GM12878 (cell line): ENCODE measurements around the gene MAZ. TPM values are rescaled to one million over a fixed set of nuclear protein-coding genes. Genes with fewer than 3 reads are reported as not detected.

ENCODE experiments used
- ATAC-seq: fragments of 200-7000 bp; cut with Tn5 transposase; 3 replicates; pipeline ENCODE4 v1.9.1; 2020; ENCODE audit warnings: mild to moderate bottlenecking, moderate library complexity
- BruUV-seq: library from RNA; stranded (reverse); fragments of 400-500 nt; replicated peaks from 2 replicates; lab custom pipeline; 2021; lab: Mats Ljungman, UMichigan
- CTCF ChIA-PET: fragments of 300-600 bp; sonication (Branson Sonifier 250); formaldehyde crosslinking; extraction: SDS; loops from one replicate; lab custom pipeline; 2021; ENCODE audit warnings: inconsistent platforms; lab: Yijun Ruan, JAX
- POLR2A ChIA-PET: fragments of 350-600 bp; formaldehyde crosslinking; extraction: SDS; loops from one replicate; lab custom pipeline; 2021; ENCODE audit warnings: inconsistent platforms; lab: Charles Lee
- RAD21 ChIA-PET: fragments of 300-600 bp; sonication (Branson Sonifier 250); formaldehyde crosslinking; loops from one replicate; lab custom pipeline; 2023; ENCODE audit warnings: antibody characterized with exemption; ENCODE audit not compliant: unreplicated experiment; lab: Charles Lee
- SMC1A ChIA-PET: fragments of 300-600 bp; sonication (Branson Sonifier 250); formaldehyde crosslinking; loops from one replicate; lab custom pipeline; 2023; ENCODE audit not compliant: unreplicated experiment, uncharacterized antibody; lab: Charles Lee
- DNase-seq: peaks from one replicate; pipeline ENCODE4 v3.0.0-alpha.2; 2011; ENCODE audit warnings: low read depth, low spot score
- FAIRE-seq: peaks from 3 replicates; lab custom pipeline; 2011; peaks lifted over from hg19 to GRCh38; lab: Jason Lieb, UNC
- H2AFZ ChIP-seq: 2 replicates; pipeline ENCODE4 v1.6.0; 2011; ENCODE audit warnings: low read depth, low read length, control low read depth; ENCODE audit not compliant: control insufficient read depth
- H3K27ac ChIP-seq: 2 replicates; pipeline ENCODE4 v1.5.1; 2011; ENCODE audit warnings: control low read depth; ENCODE audit not compliant: control insufficient read depth, insufficient read depth
- H3K27me3 ChIP-seq, 2 experiments: replicated peaks in 1 of 2; 2 replicates each; pipeline versions ENCODE4 v1.6.0 to v1.6.1; 2011; ENCODE audit warnings: low read length in 1 of 2; ENCODE audit not compliant: control insufficient read depth in 2 of 2, insufficient read depth in 2 of 2
- H3K36me3 ChIP-seq, 2 experiments: 2 replicates each; pipeline ENCODE4 v1.5.1; 2011; ENCODE audit warnings: low read length in 1 of 2; ENCODE audit not compliant: control insufficient read depth in 2 of 2, insufficient read depth in 2 of 2
- H3K4me1 ChIP-seq: 2 replicates; pipeline ENCODE4 v1.6.1; 2011; ENCODE audit warnings: mild to moderate bottlenecking, low read length, moderate library complexity, mixed read lengths; ENCODE audit not compliant: control insufficient read depth, insufficient read depth
- H3K4me2 ChIP-seq: 2 replicates; pipeline ENCODE4 v1.6.0; 2011; ENCODE audit warnings: control low read depth; ENCODE audit not compliant: control insufficient read depth, insufficient read depth
- H3K4me3 ChIP-seq: fragments of 200-600 bp; sonication (generic); 2 replicates; pipeline ENCODE4 v1.5.1; 2016
- H3K79me2 ChIP-seq: 2 replicates; pipeline ENCODE4 v1.6.0; 2011; ENCODE audit warnings: low read length; ENCODE audit not compliant: control insufficient read depth, insufficient read depth
- H3K9ac ChIP-seq: 2 replicates; pipeline ENCODE4 v1.8.0; 2011; ENCODE audit warnings: low read length, control low read depth, mixed read lengths; ENCODE audit not compliant: control insufficient read depth, insufficient read depth
- H3K9me3 ChIP-seq: replicated peaks from 3 replicates; pipeline ENCODE4 v1.5.1; 2011; ENCODE audit warnings: mild to moderate bottlenecking, low read length; ENCODE audit not compliant: control insufficient read depth, insufficient read depth
- H4K20me1 ChIP-seq: 2 replicates; pipeline ENCODE4 v1.6.0; 2011; ENCODE audit not compliant: control insufficient read depth, insufficient read depth
- BMI1 ChIP-seq: fragments of 450-650 bp; IDR thresholded peaks from 2 replicates; pipeline ENCODE4 v1.6.1; 2016; ENCODE audit warnings: mild to moderate bottlenecking, moderate library complexity, borderline replicate concordance
- EGR1 ChIP-seq, 2 experiments: IDR thresholded peaks; 1 replicate in 1 of 2; 2 replicates in 1 of 2; pipeline ENCODE4 v1.6.1; 2011 to 2012; ENCODE audit warnings: low read depth in 2 of 2, low read length in 2 of 2, borderline replicate concordance in 1 of 2, mild to moderate bottlenecking in 1 of 2, moderate library complexity in 1 of 2
- PBX3 ChIP-seq: IDR thresholded peaks from 2 replicates; pipeline ENCODE4 v1.6.1; 2011; ENCODE audit warnings: mild to moderate bottlenecking, low read depth, low read length, moderate library complexity; ENCODE audit not compliant: insufficient replicate concordance
- WGBS: methylation state at CpG from one replicate; pipeline ENCODE4 v1.1.6; 2016; ENCODE audit warnings: low lambda C conversion rate; ENCODE audit not compliant: insufficient replicate concordance, insufficient coverage; ENCODE audit errors: missing lambda C conversion rate; 5-methylcytosine and 5-hydroxymethylcytosine counted together
- in situ Hi-C: fragments of 300-500 bp; cut with MboI; formaldehyde crosslinking; loops from 9 replicates; pipeline ENCODE4 v1.14.3; 2018; ENCODE audit warnings: mixed read lengths
- intact Hi-C: fragments of 100-400 bp; cut with micrococcal nuclease; formaldehyde crosslinking; loops from one replicate; pipeline ENCODE4 v1.14.2; 2022; ENCODE audit not compliant: unreplicated experiment
- polyA plus RNA-seq, 11 experiments: library from polyadenylated mRNA; depleted of rRNA in 4 of 11; unstranded in 6 of 11; stranded (reverse) in 5 of 11; fragments of >200 nt; fragmentation: Nextera tagmentation in 4 of 11; fragmentation: Illumina TruSeq in 1 of 11; extraction: Ambion mirVana in 4 of 11; extraction: Trizol in 1 of 11; gene quantifications; 1 replicate in 1 of 11; 2 replicates in 10 of 11; pipeline versions ENCODE4 v1.2.1 to v1.2.3, GENCODE V29; 2011 to 2016; ENCODE audit warnings: inconsistent platforms in 2 of 11, missing spikeins in 2 of 11, low read depth in 1 of 11
- total RNA-seq, 4 experiments: library from RNA; depleted of rRNA in 3 of 4; stranded (reverse); fragments of >200 nt in 3 of 4; fragmentation: Illumina TruSeq in 1 of 4; extraction: Trizol in 1 of 4; gene quantifications; 2 replicates each; pipeline versions ENCODE4 v1.2.1 to v1.2.3, GENCODE V29; 2013 to 2021
- TF ChIP-seq, protein P1 (sequence below): fragments of 450-650 bp; IDR thresholded peaks from 2 replicates; pipeline ENCODE4 v1.6.1; 2017; ENCODE audit warnings: mild to moderate bottlenecking, moderate library complexity

The MAZ gene
- total and polyA plus RNA-seq, 10 of the 15 experiments (the other 5 are each of a cell fraction or from before 2014, with no cell fraction given) = 23.9 to 309 (median 116) TPM

GRCh38 chr16:29811170-29811895, 5.0 kb downstream of the MAZ start (continued):
- peak; percentile 89 for TF ChIP-seq PBX3

GRCh38 chr16:29811896-29812665, 5.8 kb downstream of the MAZ start, which contains the start of gene PRRT2:
PRRT2 (plus strand) TSS chr16:29812193; CDS start chr16:29813055, 862 bp downstream.
- TF ChIP-seq, protein P1, sequence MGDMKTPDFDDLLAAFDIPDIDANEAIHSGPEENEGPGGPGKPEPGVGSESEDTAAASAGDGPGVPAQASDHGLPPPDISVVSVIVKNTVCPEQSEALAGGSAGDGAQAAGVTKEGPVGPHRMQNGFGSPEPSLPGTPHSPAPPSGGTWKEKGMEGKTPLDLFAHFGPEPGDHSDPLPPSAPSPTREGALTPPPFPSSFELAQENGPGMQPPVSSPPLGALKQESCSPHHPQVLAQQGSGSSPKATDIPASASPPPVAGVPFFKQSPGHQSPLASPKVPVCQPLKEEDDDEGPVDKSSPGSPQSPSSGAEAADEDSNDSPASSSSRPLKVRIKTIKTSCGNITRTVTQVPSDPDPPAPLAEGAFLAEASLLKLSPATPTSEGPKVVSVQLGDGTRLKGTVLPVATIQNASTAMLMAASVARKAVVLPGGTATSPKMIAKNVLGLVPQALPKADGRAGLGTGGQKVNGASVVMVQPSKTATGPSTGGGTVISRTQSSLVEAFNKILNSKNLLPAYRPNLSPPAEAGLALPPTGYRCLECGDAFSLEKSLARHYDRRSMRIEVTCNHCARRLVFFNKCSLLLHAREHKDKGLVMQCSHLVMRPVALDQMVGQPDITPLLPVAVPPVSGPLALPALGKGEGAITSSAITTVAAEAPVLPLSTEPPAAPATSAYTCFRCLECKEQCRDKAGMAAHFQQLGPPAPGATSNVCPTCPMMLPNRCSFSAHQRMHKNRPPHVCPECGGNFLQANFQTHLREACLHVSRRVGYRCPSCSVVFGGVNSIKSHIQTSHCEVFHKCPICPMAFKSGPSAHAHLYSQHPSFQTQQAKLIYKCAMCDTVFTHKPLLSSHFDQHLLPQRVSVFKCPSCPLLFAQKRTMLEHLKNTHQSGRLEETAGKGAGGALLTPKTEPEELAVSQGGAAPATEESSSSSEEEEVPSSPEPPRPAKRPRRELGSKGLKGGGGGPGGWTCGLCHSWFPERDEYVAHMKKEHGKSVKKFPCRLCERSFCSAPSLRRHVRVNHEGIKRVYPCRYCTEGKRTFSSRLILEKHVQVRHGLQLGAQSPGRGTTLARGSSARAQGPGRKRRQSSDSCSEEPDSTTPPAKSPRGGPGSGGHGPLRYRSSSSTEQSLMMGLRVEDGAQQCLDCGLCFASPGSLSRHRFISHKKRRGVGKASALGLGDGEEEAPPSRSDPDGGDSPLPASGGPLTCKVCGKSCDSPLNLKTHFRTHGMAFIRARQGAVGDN = no peak
- TF ChIP-seq EGR1 (IDR thresholded peaks at IDR 0.05; ENCODE audit: borderline replicate concordance in 1 of 2, low read depth in 2 of 2, low read length in 2 of 2) (peak in 1 of 2 experiments; percentile 64; a peak in 2 of 3 replicates), BMI1 (peak; percentile 64; the same call in 1 of the 2 replicates)
- H3K27ac ChIP-seq = no peak within 1 kb of the TSS
- no TSS peak for BruUV-seq
- H3K79me2 ChIP-seq = peaks cover 30% of the 10 kb centered on the region
- no peaks in the 10 kb centered on the region for H3K9me3 ChIP-seq
- no peaks in the 10 kb centered on the region for H3K27me3 ChIP-seq
- SMC1A ChIA-PET = interaction anchor here (1.4 to 2.1 kb wide), 2 partner anchors 36 to 80 kb away, joined by 4 read pairs; no protein-coding TSS in a partner anchor
- peaks cover 30% of the 10 kb centered on the region for H3K4me1 ChIP-seq
- H2AFZ ChIP-seq = no peak within 1 kb of the TSS
- POLR2A ChIA-PET = interaction anchor here (0.6 to 1.7 kb wide), 4 partner anchors 8 to 59 kb away, joined by 3 to 9 read pairs (median 6); partner anchors contain the start of gene MVP
- intact Hi-C loops (no loop called here), in situ Hi-C loops (no loop called here)
- H3K36me3 ChIP-seq = peaks cover 7 to 13% of the 10 kb centered on the region in 2 experiments; a peak in 2 of 4 replicates
- CTCF ChIA-PET = interaction anchor here (1.3 kb wide), 2 partner anchors 31 to 36 kb away, joined by 3 to 6 read pairs; no protein-coding TSS in a partner anchor
- DNase-seq (no peak), FAIRE-seq (no peak), ATAC-seq (0 out of 3 replicates have a peak, but pooled peaks have one; percentile 0)
- peak within 1 kb of the TSS; percentile 85 for H3K4me3 ChIP-seq
- RAD21 ChIA-PET = interaction anchor here (0.6 to 1.1 kb wide), 2 partner anchors 8 to 264 kb away, joined by 3 read pairs; partner anchors contain the start of gene MVP
- no peaks in the 10 kb centered on the region for H4K20me1 ChIP-seq
- H3K4me2 ChIP-seq = peak within 1 kb of the TSS; percentile 99
- H3K9ac ChIP-seq = peak within 1 kb of the TSS; percentile 32; the same call in 1 of the 2 replicates
- WGBS = 9% methylated on average over 42 of the region's 69 CpGs
